ENCODE measurements around the gene SP110.
"Not testable (repeated sequence)": the region's sequence is repeated elsewhere in the genome, so short reads cannot be mapped to it uniquely, and the experiment has no call there.

The SP110 gene

DNA sequence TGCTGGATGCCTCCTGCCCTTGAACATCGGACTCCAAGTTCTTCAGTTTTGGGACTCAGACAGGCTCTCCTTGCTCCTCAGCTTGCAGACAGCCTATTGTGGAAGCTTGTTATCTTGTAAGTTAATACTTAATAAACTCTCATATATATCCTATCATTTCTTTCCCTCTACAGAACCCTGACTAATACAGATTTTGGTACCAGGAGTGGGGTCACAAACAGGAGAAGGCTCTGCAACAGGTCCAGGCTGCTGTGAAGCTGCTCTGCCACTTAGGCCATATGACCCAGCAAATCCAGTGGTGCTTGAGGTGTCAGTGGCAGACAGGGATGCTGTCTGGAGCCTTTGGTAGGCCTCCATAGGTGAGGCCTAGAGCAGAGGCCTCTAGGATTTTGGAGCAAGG lies 100.0 kb downstream of the SP110 start:
- not testable (repeated sequence) for DNase-seq

Measured in NCI-H526 treated with DMSO at 0.1 percent for 48 hours (cell line).